ENCODE results near the gene DUSP15.

The DUSP15 gene

DNA sequence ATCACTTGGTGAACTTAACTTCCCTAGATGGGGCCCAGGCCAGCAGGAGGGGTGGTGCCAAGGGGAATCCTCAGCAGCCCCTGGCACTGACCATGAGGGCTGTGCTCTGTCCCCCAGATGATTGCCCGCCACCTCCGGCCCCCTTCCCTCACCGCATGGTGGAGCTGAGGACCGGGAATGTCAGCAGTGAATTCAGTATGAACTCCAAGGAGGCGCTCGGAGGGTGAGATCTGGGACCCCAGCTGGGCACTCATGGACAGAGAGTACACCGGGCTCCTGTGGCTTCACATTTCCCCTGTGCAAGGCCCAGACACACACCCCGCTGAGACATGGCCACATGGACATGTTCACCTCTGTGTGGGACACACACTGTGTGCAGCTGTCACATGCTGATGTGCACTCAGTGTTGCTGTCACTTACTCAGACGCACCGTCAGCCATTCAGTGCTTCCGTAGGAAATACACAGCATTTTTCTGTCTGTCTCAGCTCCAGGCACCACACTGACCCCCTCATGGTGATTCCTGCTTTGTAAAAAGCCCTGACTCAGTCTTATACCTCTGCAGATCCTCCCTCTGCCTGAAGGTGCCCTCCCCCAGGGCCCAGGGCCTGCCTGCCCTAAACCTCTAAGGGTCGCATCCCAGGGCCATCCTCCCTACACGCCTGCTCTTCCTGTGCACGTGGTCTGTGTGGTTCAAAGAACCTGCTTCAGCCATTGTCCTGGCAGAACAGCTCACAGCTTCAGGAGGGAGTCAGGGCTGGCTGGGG, 46.8 kb downstream of the DUSP15 start:
- H3K4me3 ChIP-seq (ENCODE audit: low read depth, low read length): no peak overlapping the region

DNA sequence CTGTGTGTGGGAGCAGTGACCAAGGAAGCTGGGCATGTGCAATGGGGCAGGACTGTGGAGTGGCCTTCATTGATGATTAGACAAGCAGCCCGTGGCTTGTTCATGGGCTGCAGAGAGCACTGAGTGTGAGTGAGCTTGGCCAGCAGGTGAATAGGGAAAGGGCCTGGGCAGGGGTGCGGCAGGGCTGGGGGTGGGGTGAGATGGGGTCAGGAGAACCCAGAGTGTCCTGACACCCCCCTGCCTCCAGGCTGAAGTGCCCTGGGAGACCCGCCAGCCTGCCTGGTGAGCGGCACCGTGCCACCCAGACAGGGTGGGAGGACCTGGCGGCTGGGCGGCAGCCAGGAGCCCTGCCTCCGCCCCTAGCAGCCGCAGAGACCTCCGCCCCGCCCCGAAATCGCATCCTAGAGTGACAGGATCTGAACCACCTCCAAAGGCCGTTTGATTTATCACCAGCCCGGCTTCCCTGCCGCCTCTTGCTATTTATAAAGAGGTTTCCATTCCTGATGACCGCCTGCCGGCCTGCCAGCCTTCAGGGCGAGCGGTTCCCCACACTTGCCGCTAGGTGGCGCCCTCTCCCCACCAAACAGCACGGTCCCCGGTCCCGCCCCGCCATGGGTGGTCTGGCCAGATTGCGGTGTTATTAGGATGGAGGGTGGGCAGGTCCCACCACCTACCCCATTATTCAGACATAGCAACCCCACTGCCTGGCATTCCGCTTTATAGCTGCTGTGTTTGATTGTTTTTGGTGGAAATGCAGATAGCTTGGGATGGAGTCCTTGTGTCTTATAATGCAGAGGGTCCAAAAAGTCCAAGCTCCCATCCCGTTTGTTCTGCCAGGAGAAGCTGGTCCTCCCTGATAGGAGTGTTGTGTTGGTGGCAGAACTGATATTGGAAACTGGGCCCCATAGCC, 47.7 kb downstream of the DUSP15 start:
- DNase-seq (ENCODE audit: low read depth): no peak
- TF ChIP-seq, protein P1, sequence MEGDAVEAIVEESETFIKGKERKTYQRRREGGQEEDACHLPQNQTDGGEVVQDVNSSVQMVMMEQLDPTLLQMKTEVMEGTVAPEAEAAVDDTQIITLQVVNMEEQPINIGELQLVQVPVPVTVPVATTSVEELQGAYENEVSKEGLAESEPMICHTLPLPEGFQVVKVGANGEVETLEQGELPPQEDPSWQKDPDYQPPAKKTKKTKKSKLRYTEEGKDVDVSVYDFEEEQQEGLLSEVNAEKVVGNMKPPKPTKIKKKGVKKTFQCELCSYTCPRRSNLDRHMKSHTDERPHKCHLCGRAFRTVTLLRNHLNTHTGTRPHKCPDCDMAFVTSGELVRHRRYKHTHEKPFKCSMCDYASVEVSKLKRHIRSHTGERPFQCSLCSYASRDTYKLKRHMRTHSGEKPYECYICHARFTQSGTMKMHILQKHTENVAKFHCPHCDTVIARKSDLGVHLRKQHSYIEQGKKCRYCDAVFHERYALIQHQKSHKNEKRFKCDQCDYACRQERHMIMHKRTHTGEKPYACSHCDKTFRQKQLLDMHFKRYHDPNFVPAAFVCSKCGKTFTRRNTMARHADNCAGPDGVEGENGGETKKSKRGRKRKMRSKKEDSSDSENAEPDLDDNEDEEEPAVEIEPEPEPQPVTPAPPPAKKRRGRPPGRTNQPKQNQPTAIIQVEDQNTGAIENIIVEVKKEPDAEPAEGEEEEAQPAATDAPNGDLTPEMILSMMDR (IDR thresholded peaks at IDR 0.05; ENCODE audit: control insufficient read depth, extremely low read depth, insufficient read depth): peak; percentile 99
- no peak overlapping the region for H3K4me3 ChIP-seq (ENCODE audit: low read depth, low read length)

More for the DNA sequence above, 46.8 kb downstream of the DUSP15 start:
- TF ChIP-seq, protein P1 (IDR thresholded peaks at IDR 0.05; ENCODE audit: control insufficient read depth, extremely low read depth, insufficient read depth): no peak
- no peak for DNase-seq (ENCODE audit: low read depth)

DNA sequence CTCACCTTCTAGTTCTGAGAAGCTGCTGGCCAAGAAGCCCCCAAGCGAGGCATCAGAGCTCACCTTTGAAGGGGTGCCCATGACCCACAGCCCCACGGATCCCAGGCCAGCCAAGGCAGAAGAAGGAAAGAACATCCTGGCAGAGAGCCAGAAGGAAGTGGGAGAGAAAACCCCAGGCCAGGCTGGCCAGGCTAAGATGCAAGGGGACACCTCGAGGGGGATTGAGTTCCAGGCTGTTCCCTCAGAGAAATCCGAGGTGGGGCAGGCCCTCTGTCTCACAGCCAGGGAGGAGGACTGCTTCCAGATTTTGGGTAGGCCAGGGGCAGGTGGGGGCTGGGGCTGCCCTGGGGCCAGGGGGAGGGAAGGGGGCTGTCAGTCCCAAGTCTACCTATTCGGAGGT, 48.9 kb downstream of the DUSP15 start:
- DNase-seq (ENCODE audit: low read depth): no peak
- TF ChIP-seq, protein P1 (IDR thresholded peaks at IDR 0.05; ENCODE audit: control insufficient read depth, extremely low read depth, insufficient read depth): no peak
- H3K4me3 ChIP-seq (ENCODE audit: low read depth, low read length): no peak overlapping the region

DNA sequence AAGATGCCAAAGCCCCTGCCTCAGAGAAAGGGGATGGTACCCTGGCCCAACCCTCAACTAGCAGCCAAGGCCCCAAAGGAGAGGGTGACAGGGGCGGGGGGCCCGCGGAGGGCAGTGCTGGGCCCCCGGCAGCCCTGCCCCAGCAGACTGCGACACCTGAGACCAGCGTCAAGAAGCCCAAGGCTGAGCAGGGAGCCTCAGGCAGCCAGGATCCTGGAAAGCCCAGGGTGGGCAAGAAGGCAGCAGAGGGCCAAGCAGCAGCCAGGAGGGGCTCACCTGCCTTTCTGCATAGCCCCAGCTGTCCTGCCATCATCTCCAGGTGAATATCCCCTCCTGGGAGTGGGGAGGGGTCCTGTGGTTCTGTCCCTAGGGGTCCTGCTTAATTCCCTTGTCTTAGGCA, 50.1 kb downstream of the DUSP15 start:
- no peak overlapping the region for H3K4me3 ChIP-seq (ENCODE audit: low read depth, low read length)
- no peak for DNase-seq (ENCODE audit: low read depth)
- TF ChIP-seq, protein P1 (IDR thresholded peaks at IDR 0.05; ENCODE audit: control insufficient read depth, extremely low read depth, insufficient read depth): no peak

DNA sequence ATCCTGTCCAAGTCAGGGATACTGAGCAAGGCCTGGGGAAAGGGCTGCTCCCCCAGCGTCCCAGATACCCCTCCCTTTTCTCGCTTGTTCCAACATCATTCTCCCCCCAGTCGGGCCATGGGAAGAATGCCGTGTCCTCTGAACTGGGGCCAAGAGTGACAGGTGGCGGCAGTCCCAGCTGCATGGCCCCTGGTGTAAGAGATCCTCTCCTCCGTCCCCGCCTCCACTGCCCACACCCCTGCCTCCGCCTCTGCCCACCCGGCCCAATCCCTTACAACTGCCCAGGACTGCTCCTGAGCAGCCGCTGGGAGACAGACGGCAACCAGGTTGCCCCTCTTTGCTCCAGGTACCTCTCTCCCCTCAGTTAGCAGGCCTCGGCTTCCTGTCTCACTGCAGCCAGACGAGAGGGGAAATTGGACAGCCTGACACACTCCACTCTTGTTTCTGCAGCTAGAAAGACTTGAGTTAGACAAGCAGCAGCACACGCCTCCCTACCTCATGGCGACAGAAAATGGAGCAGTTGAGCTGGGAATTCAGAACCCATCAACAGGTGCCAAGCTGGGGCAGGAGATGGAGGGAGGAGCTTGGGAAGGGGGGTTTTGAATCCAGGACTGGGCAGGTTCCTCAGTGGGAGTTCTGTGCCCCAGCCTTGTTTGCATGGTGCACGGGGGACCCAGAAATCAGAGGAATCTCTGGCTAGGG, 51.1 kb downstream of the DUSP15 start, which contains the start of gene MYLK2:
Gene MYLK2 (plus strand): TSS at position 274 of the 702 bp plus-strand sequence. CDS start 225 bp downstream, at position 499.
- no peak within 1 kb of the TSS for H3K4me3 ChIP-seq (ENCODE audit: low read depth, low read length)
- DNase-seq (ENCODE audit: low read depth): no peak
- TF ChIP-seq, protein P1 (IDR thresholded peaks at IDR 0.05; ENCODE audit: control insufficient read depth, extremely low read depth, insufficient read depth): no peak

DNA sequence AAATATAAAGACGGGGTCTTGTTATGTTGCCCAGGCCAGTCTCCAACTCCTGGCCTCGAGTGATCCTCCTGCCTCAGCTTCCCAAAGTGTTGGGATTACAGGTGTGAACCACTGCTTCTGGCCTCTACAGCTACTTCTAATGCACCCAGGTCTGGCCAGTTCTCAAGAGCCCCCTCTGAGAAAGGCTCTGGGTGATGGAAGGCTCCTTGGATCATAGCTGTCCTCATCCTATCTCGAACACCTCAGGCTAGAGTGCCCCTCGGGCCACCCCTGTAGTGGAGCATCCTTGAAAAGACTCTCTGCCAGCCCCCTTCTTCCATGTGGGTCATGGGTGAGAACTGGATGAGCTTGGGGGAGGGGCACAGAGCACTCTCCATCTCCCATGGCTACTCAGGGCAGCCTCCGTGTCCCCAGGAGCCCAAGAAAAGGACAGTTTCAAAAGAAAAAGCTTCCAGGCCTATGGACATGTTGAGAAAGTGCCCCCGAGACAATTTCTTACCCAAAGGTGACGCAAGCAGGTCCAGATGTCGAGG, 51.9 kb downstream of the DUSP15 start:
- TF ChIP-seq, protein P1 (IDR thresholded peaks at IDR 0.05; ENCODE audit: control insufficient read depth, extremely low read depth, insufficient read depth): no peak
- H3K4me3 ChIP-seq (ENCODE audit: low read depth, low read length): no peak overlapping the region
- no peak for DNase-seq (ENCODE audit: low read depth)

Measured in LNCaP clone FGC (cell line).